Parathyroid adenoma (tissue), 2 donors: ENCODE measurements around the gene AKT3.

Experiments
- H2AFZ ChIP-seq: fragments of 300-600 bp; sonication (generic); one replicate; pipeline ENCODE4 v1.7.0; 2017; ENCODE audit warnings: antibody characterized with exemption, mild to moderate bottlenecking
- H3K27ac ChIP-seq: fragments of 300-600 bp; sonication (generic); one replicate; pipeline ENCODE4 v1.7.0; 2017
- H3K27me3 ChIP-seq: fragments of 300-600 bp; sonication (generic); one replicate; pipeline ENCODE4 v1.7.0; 2017; ENCODE audit warnings: low read length; ENCODE audit not compliant: control insufficient read depth, insufficient read depth
- H3K36me3 ChIP-seq: fragments of 300-600 bp; sonication (generic); one replicate; pipeline ENCODE4 v1.7.0; 2017; ENCODE audit warnings: low read length; ENCODE audit not compliant: control insufficient read depth, insufficient read depth
- H3K4me1 ChIP-seq: fragments of 300-600 bp; sonication (generic); one replicate; pipeline ENCODE4 v1.7.0; 2017; ENCODE audit warnings: control low read depth
- H3K4me2 ChIP-seq: fragments of 300-600 bp; sonication (generic); one replicate; pipeline ENCODE4 v1.7.0; 2017; ENCODE audit warnings: low read length
- H3K4me3 ChIP-seq: fragments of 300-600 bp; sonication (generic); one replicate; pipeline ENCODE4 v1.7.0; 2017; ENCODE audit warnings: low read depth, low read length
- H3K79me2 ChIP-seq: fragments of 300-600 bp; sonication (generic); one replicate; pipeline ENCODE4 v1.7.0; 2017; ENCODE audit warnings: control low read depth
- H3K9ac ChIP-seq: fragments of 300-600 bp; sonication (generic); one replicate; pipeline ENCODE4 v1.7.0; 2017; ENCODE audit warnings: mild to moderate bottlenecking
- H3K9me3 ChIP-seq: fragments of 300-600 bp; sonication (generic); one replicate; pipeline ENCODE4 v1.7.0; 2017; ENCODE audit warnings: low read length; ENCODE audit not compliant: control insufficient read depth
- TF ChIP-seq, protein P1 (sequence below): fragments of 300-600 bp; sonication (generic); IDR thresholded peaks from one replicate; pipeline ENCODE4 v1.7.0; 2017; ENCODE audit warnings: antibody characterized with exemption, mild to moderate bottlenecking
- donor health status: primary hyperparathyroidism.

The AKT3 gene

GRCh38 chr1:243499248-243499647, 350.8 kb downstream of the AKT3 start:
- Histone ChIP-seq H3K27ac (no peak overlapping the region), H3K4me2 (no peak overlapping the region), H3K4me3 (no peak overlapping the region), H3K79me2 (no peaks in the 10 kb centered on the region), H3K9me3 (no peaks in the 10 kb centered on the region), H2AFZ (no peak overlapping the region), H3K4me1 (peaks cover 3% of the 10 kb centered on the region), H3K36me3 (no peaks in the 10 kb centered on the region), H3K27me3 (no peaks in the 10 kb centered on the region), H3K9ac (no peak overlapping the region)
- TF ChIP-seq, protein P1, sequence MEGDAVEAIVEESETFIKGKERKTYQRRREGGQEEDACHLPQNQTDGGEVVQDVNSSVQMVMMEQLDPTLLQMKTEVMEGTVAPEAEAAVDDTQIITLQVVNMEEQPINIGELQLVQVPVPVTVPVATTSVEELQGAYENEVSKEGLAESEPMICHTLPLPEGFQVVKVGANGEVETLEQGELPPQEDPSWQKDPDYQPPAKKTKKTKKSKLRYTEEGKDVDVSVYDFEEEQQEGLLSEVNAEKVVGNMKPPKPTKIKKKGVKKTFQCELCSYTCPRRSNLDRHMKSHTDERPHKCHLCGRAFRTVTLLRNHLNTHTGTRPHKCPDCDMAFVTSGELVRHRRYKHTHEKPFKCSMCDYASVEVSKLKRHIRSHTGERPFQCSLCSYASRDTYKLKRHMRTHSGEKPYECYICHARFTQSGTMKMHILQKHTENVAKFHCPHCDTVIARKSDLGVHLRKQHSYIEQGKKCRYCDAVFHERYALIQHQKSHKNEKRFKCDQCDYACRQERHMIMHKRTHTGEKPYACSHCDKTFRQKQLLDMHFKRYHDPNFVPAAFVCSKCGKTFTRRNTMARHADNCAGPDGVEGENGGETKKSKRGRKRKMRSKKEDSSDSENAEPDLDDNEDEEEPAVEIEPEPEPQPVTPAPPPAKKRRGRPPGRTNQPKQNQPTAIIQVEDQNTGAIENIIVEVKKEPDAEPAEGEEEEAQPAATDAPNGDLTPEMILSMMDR = no peak

DNA sequence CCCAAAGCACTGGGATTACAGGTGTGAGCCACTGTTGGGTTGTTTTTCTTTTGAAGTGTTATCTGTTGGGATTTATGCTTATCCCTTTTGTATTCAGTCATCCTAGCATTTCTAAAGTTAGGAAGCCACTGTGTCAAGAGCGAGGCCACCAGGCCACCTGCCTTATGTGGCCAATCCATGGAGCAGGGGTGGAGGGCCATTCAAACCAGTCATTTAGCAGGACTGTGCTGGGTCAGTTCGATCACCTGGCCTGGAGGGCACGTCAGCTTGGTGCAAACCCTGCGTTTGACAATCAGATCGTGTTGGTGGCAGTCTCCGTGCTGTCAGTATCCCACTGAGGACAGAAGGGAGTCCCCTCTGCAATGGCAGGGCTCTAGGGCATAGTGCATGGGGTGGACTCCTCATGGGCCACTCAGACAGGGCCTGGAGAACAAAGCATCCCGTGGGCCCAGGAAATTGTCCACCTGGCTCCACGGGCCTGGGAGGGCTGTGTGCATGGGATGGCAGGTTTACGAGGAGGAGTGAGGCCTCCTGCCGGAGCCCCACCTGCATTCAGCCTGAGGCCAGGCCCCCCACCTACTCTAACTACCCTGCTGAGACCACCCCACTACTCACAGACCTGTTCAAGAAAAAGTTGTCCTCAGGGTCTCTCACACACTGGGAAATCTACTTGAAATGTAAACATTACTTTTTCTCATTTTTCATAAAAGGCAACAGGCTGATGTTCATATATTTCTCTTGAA, 351.9 kb downstream of the AKT3 start:
- peaks cover 3% of the 10 kb centered on the region for H3K4me1 ChIP-seq
- H3K27me3 ChIP-seq = no peaks in the 10 kb centered on the region
- no peaks in the 10 kb centered on the region for H3K9me3 ChIP-seq
- no peak overlapping the region for H3K4me2 ChIP-seq
- no peak overlapping the region for H3K4me3 ChIP-seq
- no peak overlapping the region for H3K9ac ChIP-seq
- TF ChIP-seq, protein P1 = no peak
- H2AFZ ChIP-seq = no peak overlapping the region
- H3K36me3 ChIP-seq = no peaks in the 10 kb centered on the region
- H3K79me2 ChIP-seq = no peaks in the 10 kb centered on the region
- no peak overlapping the region for H3K27ac ChIP-seq

DNA sequence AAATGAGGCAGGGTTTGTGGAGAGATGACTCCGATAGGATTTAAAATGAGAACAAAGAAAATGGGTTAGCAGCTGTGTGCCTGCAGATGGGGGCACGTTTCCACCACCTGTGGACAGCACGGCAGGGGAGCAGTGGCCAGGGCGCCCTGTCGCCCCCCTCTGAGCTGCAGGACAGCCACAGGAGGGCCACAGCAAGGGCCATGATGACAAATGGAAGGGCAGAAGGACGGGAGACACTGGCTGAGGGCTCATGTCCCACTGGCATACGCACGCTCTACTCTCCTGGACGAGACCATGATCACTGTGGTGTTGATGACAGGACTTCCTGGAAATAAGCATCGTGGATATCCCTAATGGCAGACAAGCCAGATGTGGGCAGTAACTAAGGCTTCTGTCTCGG, 353.2 kb downstream of the AKT3 start:
- H3K4me3 ChIP-seq = no peak overlapping the region
- TF ChIP-seq, protein P1 = no peak
- H3K27me3 ChIP-seq = no peaks in the 10 kb centered on the region
- H3K4me2 ChIP-seq = no peak overlapping the region
- H3K27ac ChIP-seq = no peak overlapping the region
- H3K9me3 ChIP-seq = no peaks in the 10 kb centered on the region
- H3K9ac ChIP-seq = no peak overlapping the region
- peaks cover 3% of the 10 kb centered on the region for H3K4me1 ChIP-seq
- H3K36me3 ChIP-seq = no peaks in the 10 kb centered on the region
- no peaks in the 10 kb centered on the region for H3K79me2 ChIP-seq
- H2AFZ ChIP-seq = no peak overlapping the region

- H3K27me3 ChIP-seq = no peaks in the 10 kb centered on the region
- H3K4me3 ChIP-seq = no peak overlapping the region
- no peak overlapping the region for H3K27ac ChIP-seq
- no peaks in the 10 kb centered on the region for H3K36me3 ChIP-seq
- no peaks in the 10 kb centered on the region for H3K79me2 ChIP-seq
- no peaks in the 10 kb centered on the region for H3K9me3 ChIP-seq
- peaks cover 3% of the 10 kb centered on the region for H3K4me1 ChIP-seq
- no peak overlapping the region for H2AFZ ChIP-seq
- H3K4me2 ChIP-seq = no peak overlapping the region
- TF ChIP-seq, protein P1 = no peak
- no peak overlapping the region for H3K9ac ChIP-seq
Measured at GRCh38 chr1:243496187-243496646, 353.8 kb downstream of the AKT3 start.
